ENCODE measurements around the gene PLCB2.

DNA sequence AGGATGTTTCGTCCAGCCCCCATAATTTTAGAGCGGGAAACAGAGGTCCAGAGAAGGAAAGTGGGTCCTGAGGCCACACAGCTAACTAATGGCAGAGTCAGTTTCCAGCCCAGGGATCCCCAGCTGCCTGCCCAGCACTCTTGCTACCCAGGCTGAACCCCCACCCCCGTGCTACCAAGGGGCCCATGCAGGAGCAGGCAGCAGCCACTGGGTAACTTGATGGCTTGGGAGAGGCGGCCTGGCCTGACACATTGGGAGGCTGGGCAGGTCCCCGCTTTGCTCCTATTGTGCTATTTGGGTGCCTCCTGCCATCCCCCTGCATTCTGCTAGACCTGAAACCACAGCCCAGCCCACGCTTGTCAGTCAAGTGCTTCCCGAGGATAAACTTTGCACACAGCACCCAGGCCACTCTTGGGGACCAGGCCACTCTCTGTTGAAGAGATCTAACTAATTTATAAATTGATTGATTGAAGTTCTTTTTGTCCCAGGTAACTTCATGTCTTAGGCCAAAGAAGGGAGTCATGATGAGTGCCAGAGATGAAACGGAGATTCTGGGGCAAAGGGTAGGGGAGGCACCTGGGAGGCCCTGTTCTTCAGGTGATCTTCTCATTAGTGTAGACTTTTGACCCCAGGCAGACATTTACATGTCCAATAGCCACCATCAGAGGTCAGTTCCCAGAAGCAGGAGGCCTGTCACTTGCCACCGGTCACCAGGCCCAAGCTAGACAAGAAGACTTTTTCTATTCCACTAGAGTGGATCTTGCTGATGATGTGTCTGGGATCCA, 61.9 kb downstream of the PLCB2 start:
- TF ChIP-seq CTCF (IDR thresholded peaks at IDR 0.05; ENCODE audit: extremely low read depth in 1 of 2, insufficient read depth in 1 of 2, low read depth in 1 of 2, low read length in 2 of 2) (no peak), EZH2 (IDR thresholded peaks at IDR 0.05; ENCODE audit: borderline replicate concordance, low read depth, low read length, severe bottlenecking) (no peak)

Data from endothelial cell of umbilical vein (primary cell).